NOMO-1 treated with DMSO at 0.1 percent for 48 hours (cell line): ENCODE measurements around the gene ASGR2.

ENCODE experiments used
- DNase-seq: peaks from one replicate; lab custom pipeline; 2025; ENCODE audit not compliant: unreplicated experiment; lab: John Stamatoyannopoulos, UW

Gene ASGR2

DNA sequence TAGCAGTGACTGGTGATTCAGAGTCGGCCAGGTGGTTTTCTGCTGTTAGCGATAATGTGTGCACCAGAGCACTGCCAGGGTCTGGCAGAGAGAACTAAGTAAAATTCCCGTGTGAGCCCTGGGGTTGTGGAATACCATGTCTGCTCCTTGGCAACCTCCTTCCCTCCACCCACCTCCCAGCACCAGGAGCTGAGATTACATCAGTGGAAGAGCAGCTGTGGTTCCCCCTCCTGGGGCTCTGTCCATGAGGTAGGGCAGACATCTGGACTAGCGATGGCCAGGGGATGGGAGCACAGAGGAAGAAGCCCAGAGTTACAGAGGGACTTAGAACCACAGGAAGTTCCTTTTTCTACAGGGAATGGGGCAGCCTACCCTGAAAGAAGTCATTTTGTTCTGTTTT lies 50.4 kb downstream of the ASGR2 start:
- DNase-seq: no peak

DNA sequence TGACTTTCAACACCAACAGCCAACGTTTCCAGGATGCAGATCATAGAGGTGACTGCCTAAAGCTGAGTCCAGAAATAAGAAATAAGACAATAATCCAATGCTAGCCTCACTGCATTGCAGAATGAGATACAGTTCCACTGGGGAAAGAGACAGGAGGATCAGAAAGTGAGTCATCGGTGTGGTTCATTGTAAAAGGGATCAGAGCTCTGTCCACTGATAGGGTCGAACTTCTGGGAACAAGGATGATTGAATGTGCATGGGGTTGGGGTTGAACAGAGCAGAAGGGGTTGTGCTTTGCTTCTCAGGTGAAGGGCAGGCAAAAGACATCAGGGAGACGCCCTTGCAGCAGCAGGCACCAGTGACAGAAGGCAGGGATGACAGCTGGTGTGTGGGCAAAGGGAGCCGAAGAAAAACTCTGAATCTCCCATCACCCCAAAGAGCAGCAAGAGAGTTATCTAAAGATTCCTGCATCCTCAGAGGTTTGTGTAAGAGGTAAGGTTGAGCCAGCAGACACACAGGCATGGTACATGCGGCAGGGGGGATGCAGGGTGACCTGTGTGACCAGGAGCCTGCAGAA lies 51.0 kb downstream of the ASGR2 start:
- DNase-seq: no peak

DNA sequence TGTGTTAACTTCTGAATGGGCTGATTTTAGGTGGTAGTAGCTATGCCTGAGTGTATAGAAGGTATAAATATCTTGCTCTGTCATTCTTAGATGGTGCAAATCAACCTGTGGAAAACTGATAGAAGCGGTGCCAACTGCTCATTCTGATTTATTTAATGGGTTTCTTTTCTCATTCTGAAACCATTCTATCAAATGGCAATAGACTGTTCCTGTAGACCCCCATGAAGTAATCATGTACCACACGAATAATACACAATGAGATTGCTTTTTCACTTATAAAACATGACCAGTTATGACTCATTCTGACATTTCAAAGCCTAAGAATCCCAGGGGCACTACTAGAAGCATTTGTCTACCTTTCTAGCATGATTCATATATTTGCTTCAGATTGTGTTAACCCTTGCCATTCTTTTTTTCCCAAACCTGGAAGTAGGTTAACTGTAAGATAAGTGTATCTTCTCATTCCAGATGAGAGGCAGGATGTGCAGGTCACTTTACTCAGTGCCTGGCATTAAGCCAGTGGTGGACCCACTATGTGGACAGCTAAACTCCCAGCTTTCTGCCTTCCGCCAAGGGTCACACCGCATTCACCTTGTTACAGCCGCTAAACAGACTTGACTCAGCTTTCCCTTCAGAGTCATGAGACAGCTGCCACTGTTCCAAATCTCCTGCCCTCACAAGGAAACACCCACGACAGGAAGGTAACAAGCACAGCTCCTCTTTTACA lies 54.3 kb downstream of the ASGR2 start:
- no peak for DNase-seq

DNA sequence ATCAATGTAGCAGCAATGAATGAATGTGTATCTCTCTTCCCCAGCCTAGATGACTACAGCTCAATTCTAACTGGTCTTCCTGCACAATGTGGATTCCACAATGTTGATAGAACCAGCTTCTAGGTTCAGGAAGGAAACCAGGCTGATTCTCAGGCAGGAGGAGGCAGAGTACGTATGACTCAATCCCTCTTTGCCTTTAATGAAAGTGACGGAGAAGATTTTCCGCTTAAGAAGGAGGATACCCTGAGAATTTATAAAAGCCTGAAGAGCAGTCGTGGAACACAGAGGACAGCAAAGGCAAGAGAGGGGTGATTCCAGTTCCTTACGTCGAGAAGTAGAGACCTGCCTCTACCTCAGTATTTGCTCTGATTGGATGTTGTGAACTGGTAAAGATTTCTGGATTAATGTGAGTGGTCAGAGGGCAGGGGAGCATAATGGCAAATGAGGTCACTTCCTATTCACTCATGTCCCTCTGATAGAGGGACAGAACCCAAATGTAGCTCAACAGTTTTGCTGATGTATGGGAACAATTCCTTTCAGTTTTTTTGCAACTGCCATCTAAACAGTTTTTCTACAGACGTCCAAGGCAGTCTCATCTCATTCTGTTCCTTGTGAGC lies 55.7 kb downstream of the ASGR2 start:
- DNase-seq: no peak

DNA sequence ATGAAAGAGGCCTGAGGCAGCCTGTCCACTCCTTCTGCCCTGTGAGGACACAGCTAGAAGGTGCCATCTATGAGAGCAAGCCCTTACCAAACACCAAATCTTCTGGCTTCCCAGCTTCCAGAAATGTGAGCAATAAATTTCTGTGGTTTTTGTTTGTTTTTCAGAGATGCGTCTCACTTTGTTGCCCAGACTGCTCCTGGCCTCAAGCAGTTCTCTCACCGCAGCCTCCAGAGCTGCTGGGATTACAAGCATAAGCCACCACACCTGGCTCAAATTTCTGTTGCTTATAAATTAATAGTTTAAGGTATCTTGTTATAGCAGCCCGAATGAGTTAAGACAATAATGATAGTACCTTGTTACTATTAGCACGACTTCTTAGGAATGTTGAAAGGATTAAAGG lies 58.2 kb downstream of the ASGR2 start:
- no peak for DNase-seq
